Neural cell (in vitro differentiated cells): ENCODE data around the gene MGST1. TPM values are rescaled to one million over a fixed set of nuclear protein-coding genes. Genes with fewer than 3 reads are reported as not detected.

ENCODE experiments used
- H2AFZ ChIP-seq: fragments of 200-600, 300-800 bp; sonication (generic), shearing (Covaris generic); 2 replicates; pipeline ENCODE4 v1.6.0; 2014; ENCODE audit warnings: low read depth, mild to moderate bottlenecking, antibody characterized with exemption, low read length, moderate library complexity
- H3F3A ChIP-seq: fragments of 200-600 bp; shearing (Covaris generic); 2 replicates; pipeline ENCODE4 v1.6.1; 2016; ENCODE audit warnings: mild to moderate bottlenecking, moderate library complexity, mixed read lengths, antibody characterized with exemption, low read length; ENCODE audit not compliant: insufficient read depth, poor library complexity, severe bottlenecking
- H3K27ac ChIP-seq: fragments of 200-600, 300-800 bp; sonication (generic), shearing (Covaris generic); 2 replicates; pipeline ENCODE4 v1.5.1; 2014; ENCODE audit warnings: mild to moderate bottlenecking, low read length, moderate library complexity
- H3K27me3 ChIP-seq: fragments of 300-800, 200-600 bp; sonication (generic), shearing (Covaris generic); 2 replicates; pipeline ENCODE4 v1.6.0; 2014; ENCODE audit warnings: mild to moderate bottlenecking, low read depth, low read length, moderate library complexity; ENCODE audit not compliant: insufficient read depth
- H3K36me3 ChIP-seq: fragments of 300-800, 200-600 bp; sonication (generic), shearing (Covaris generic); 2 replicates; pipeline ENCODE4 v1.5.1; 2014; ENCODE audit warnings: mild to moderate bottlenecking, antibody characterized with exemption, low read length, moderate library complexity; ENCODE audit not compliant: insufficient read depth
- H3K4me2 ChIP-seq: fragments of 300-800, 200-600 bp; sonication (generic), shearing (Covaris generic); 2 replicates; pipeline ENCODE4 v1.6.0; 2014; ENCODE audit warnings: mild to moderate bottlenecking, low read length
- H3K4me3 ChIP-seq: fragments of 300-800, 200-600 bp; sonication (generic), shearing (Covaris generic); 2 replicates; pipeline ENCODE4 v1.5.1; 2014; ENCODE audit warnings: mild to moderate bottlenecking, low read length, moderate library complexity
- H3K79me2 ChIP-seq: fragments of 200-600 bp; shearing (Covaris generic); replicated peaks from 2 replicates; pipeline ENCODE4 v1.6.0; 2014; ENCODE audit warnings: mild to moderate bottlenecking, low read length, moderate library complexity; ENCODE audit not compliant: insufficient read depth
- H3K9ac ChIP-seq: fragments of 300-800, 200-600 bp; sonication (generic), shearing (Covaris generic); 2 replicates; pipeline ENCODE4 v1.6.1; 2016; ENCODE audit warnings: mild to moderate bottlenecking, low read length, mixed read lengths
- H3K9me2 ChIP-seq: fragments of 200-600 bp; shearing (Covaris generic); 2 replicates; pipeline ENCODE4 v1.6.1; 2016; ENCODE audit warnings: mild to moderate bottlenecking, low read length, mixed read lengths; ENCODE audit not compliant: insufficient read depth
- H3K9me3 ChIP-seq: fragments of 200-600, 300-800 bp; sonication (generic), shearing (Covaris generic); 2 replicates; pipeline ENCODE4 v1.6.1; 2016; ENCODE audit warnings: mild to moderate bottlenecking, mixed run types, low read length, moderate library complexity, mixed read lengths
- H4K20me1 ChIP-seq: fragments of 200-600 bp; shearing (Covaris generic); 2 replicates; pipeline ENCODE4 v1.6.1; 2016; ENCODE audit warnings: mild to moderate bottlenecking, mixed run types; ENCODE audit not compliant: insufficient read depth
- CTCF ChIP-seq: fragments of 450-650 bp; IDR thresholded peaks from 2 replicates; pipeline ENCODE4 v1.5.1; 2014; ENCODE audit warnings: antibody characterized with exemption, mild to moderate bottlenecking, moderate library complexity; ENCODE audit not compliant: poor library complexity, severe bottlenecking
- EP300 ChIP-seq: fragments of 450-650 bp; conservative IDR thresholded peaks from 2 replicates; pipeline ENCODE4 v1.6.1; 2014; ENCODE audit warnings: antibody characterized with exemption, mild to moderate bottlenecking, moderate library complexity; ENCODE audit not compliant: poor library complexity, severe bottlenecking
- EZH2 ChIP-seq: fragments of 200-600, 300-800 bp; shearing (Covaris generic), sonication (generic); IDR thresholded peaks from 2 replicates; pipeline ENCODE4 v1.6.1; 2014; ENCODE audit warnings: antibody characterized with exemption, low read length, borderline replicate concordance, mild to moderate bottlenecking; ENCODE audit not compliant: insufficient read depth, poor library complexity, severe bottlenecking
- MXI1 ChIP-seq: fragments of 450-650 bp; conservative IDR thresholded peaks from 2 replicates; pipeline ENCODE4 v1.6.1; 2014; ENCODE audit warnings: antibody characterized with exemption, mild to moderate bottlenecking; ENCODE audit not compliant: poor library complexity, severe bottlenecking
- POLR2AphosphoS5 ChIP-seq: IDR thresholded peaks from 2 replicates; pipeline ENCODE4 v1.6.1; 2012
- RAD21 ChIP-seq: fragments of 450-650 bp; conservative IDR thresholded peaks from 2 replicates; pipeline ENCODE4 v1.6.1; 2014; ENCODE audit warnings: antibody characterized with exemption, mild to moderate bottlenecking, moderate library complexity
- REST ChIP-seq: IDR thresholded peaks from 2 replicates; pipeline ENCODE4 v1.6.1; 2012; ENCODE audit warnings: borderline replicate concordance
- SMC3 ChIP-seq: fragments of 450-650 bp; conservative IDR thresholded peaks from 2 replicates; pipeline ENCODE4 v1.6.1; 2014; ENCODE audit warnings: antibody characterized with exemption, mild to moderate bottlenecking, moderate library complexity; ENCODE audit not compliant: poor library complexity
- TAF1 ChIP-seq: IDR thresholded peaks from 2 replicates; pipeline ENCODE4 v1.6.1; 2012; ENCODE audit warnings: low read depth
- polyA plus RNA-seq: library from polyadenylated mRNA; depleted of rRNA; stranded (reverse); fragments of >200 nt; gene quantifications from 2 replicates; pipeline ENCODE4 v1.2.3, GENCODE V29; 2014

Gene MGST1
- polyA plus RNA-seq, 1 donor from 2014 or later = 3.7 TPM

GRCh38 chr12:16384732-16385131 is 37.3 kb downstream of the MGST1 start:
- TF ChIP-seq POLR2AphosphoS5 (no peak), EZH2 (no peak), TAF1 (no peak), SMC3 (no peak)
- Histone ChIP-seq H3K9ac (no peak overlapping the region), H4K20me1 (no peaks in the 10 kb centered on the region), H3K27ac (no peak overlapping the region), H3K27me3 (no peaks in the 10 kb centered on the region), H3K9me2 (no peaks in the 10 kb centered on the region), H2AFZ (no peak overlapping the region), H3K36me3 (no peaks in the 10 kb centered on the region), H3K4me3 (no peak overlapping the region), H3F3A (no peaks in the 10 kb centered on the region), H3K4me2 (no peak overlapping the region), H3K9me3 (no peaks in the 10 kb centered on the region), H3K79me2 (no peaks in the 10 kb centered on the region)

GRCh38 chr12:16385782-16386646 is 38.6 kb downstream of the MGST1 start:
- H3K4me2 ChIP-seq = no peak overlapping the region
- no peak overlapping the region for H2AFZ ChIP-seq
- H3K9ac ChIP-seq = no peak overlapping the region
- no peaks in the 10 kb centered on the region for H3F3A ChIP-seq
- TF ChIP-seq EP300 = no peak
- peak; percentile 88 for TF ChIP-seq RAD21
- TF ChIP-seq CTCF = peak; percentile 79
- peak; percentile 42 for TF ChIP-seq MXI1
- TF ChIP-seq SMC3 = peak; percentile 87
- no peak for TF ChIP-seq TAF1
- no peak for TF ChIP-seq REST
- no peak for TF ChIP-seq POLR2AphosphoS5
- no peaks in the 10 kb centered on the region for H3K79me2 ChIP-seq
- H4K20me1 ChIP-seq = no peaks in the 10 kb centered on the region
- H3K4me3 ChIP-seq = no peak overlapping the region
- no peaks in the 10 kb centered on the region for H3K27me3 ChIP-seq
- H3K36me3 ChIP-seq = no peaks in the 10 kb centered on the region
- H3K27ac ChIP-seq = no peak overlapping the region
- H3K9me2 ChIP-seq = no peaks in the 10 kb centered on the region
- H3K9me3 ChIP-seq = no peaks in the 10 kb centered on the region
